SK-N-SH (cell line): ENCODE data around the gene SLC35A1.

Experiments
- CTCF ChIP-seq: fragments of 200-600 bp; sonication (generic); IDR thresholded peaks from 2 replicates; pipeline ENCODE4 v1.6.1; 2017; ENCODE audit warnings: antibody characterized with exemption, mild to moderate bottlenecking, moderate library complexity
- ELF1 ChIP-seq: IDR thresholded peaks from 2 replicates; pipeline ENCODE4 v1.4.0; 2012
- EP300 ChIP-seq, 2 experiments: IDR thresholded peaks; 2 replicates each; pipeline versions ENCODE4 v1.4.0 to v1.6.1; 2012; ENCODE audit warnings: borderline replicate concordance in 1 of 2, low read depth in 1 of 2, low read length in 1 of 2
- JUND ChIP-seq: IDR thresholded peaks from 2 replicates; pipeline ENCODE4 v1.4.0; 2012
- MAX ChIP-seq: IDR thresholded peaks from 2 replicates; pipeline ENCODE4 v1.4.0; 2012; ENCODE audit warnings: low read depth
- MXI1 ChIP-seq: IDR thresholded peaks from 2 replicates; pipeline ENCODE4 v1.6.1; 2012; ENCODE audit warnings: mild to moderate bottlenecking, low read depth, low read length, improper control_type of control experiment
- RAD21 ChIP-seq: IDR thresholded peaks from 2 replicates; pipeline ENCODE4 v1.6.1; 2012; ENCODE audit warnings: mild to moderate bottlenecking, low read length
- TAF1 ChIP-seq: IDR thresholded peaks from 2 replicates; pipeline ENCODE4 v1.6.1; 2012; ENCODE audit warnings: low read depth, mild to moderate bottlenecking, low read length, moderate library complexity, borderline replicate concordance
- ZBTB33 ChIP-seq: IDR thresholded peaks from 2 replicates; pipeline ENCODE4 v1.4.0; 2012; ENCODE audit warnings: low read depth, borderline replicate concordance
- TF ChIP-seq, protein P1 (sequence below): fragments of 150-350 bp; IDR thresholded peaks from 2 replicates; pipeline ENCODE4 v1.6.1; 2017; ENCODE audit warnings: antibody characterized with exemption, low read length, low read depth, borderline replicate concordance

- no peak for TF ChIP-seq JUND
- TF ChIP-seq CTCF = no peak
- no peak for TF ChIP-seq RAD21
- TF ChIP-seq TAF1 = no peak
- no peak for TF ChIP-seq MAX
- TF ChIP-seq MXI1 = no peak
- no peak for TF ChIP-seq EP300 (IDR thresholded peaks at IDR 0.05; ENCODE audit: borderline replicate concordance in 1 of 2, low read depth in 1 of 2, low read length in 1 of 2)
- no peak for TF ChIP-seq ZBTB33
- TF ChIP-seq ELF1 = no peak
- TF ChIP-seq, protein P1, sequence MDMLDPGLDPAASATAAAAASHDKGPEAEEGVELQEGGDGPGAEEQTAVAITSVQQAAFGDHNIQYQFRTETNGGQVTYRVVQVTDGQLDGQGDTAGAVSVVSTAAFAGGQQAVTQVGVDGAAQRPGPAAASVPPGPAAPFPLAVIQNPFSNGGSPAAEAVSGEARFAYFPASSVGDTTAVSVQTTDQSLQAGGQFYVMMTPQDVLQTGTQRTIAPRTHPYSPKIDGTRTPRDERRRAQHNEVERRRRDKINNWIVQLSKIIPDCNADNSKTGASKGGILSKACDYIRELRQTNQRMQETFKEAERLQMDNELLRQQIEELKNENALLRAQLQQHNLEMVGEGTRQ = no peak
Observed at GRCh38 chr6:87544474-87544735, 71.6 kb downstream of the SLC35A1 start.
